B cell (primary cell): Measurements from ENCODE around the gene LHPP. TPM values are rescaled to one million over a fixed set of nuclear protein-coding genes. Genes with fewer than 3 reads are reported as not detected.
A peak's percentile ranks its signal among the peaks of the same experiment; 100 is the strongest.

Experiments
- ATAC-seq: fragments of 200-7000 bp; cut with Tn5 transposase; one replicate; pipeline ENCODE4 v1.10.0; 2021; ENCODE audit warnings: low read depth, mild to moderate bottlenecking, moderate number of reproducible peaks, moderate library complexity
- CTCF ChIA-PET: fragments of 350-600 bp; sonication (Branson Sonifier 250); formaldehyde crosslinking; loops from one replicate; lab custom pipeline; 2021; ENCODE audit warnings: antibody characterized with exemption, inconsistent platforms; lab: Charles Lee
- POLR2A ChIA-PET: fragments of 350-600 bp; sonication (Branson Sonifier 250); formaldehyde crosslinking; loops from one replicate; lab custom pipeline; 2021; ENCODE audit warnings: antibody characterized with exemption; lab: Charles Lee
- DNase-seq: peaks from one replicate; pipeline ENCODE4 v3.0.0; 2013
- H2AFZ ChIP-seq: 2 replicates; pipeline ENCODE4 v1.6.1; 2012; ENCODE audit warnings: mild to moderate bottlenecking, low read depth, low read length; ENCODE audit not compliant: insufficient read depth, poor library complexity, severe bottlenecking
- H3K27ac ChIP-seq, 2 donors: 1 replicate in 1 of 2; 2 replicates in 1 of 2; pipeline ENCODE4 v1.5.1; 2012 to 2013; ENCODE audit warnings: low read length in 2 of 2, mild to moderate bottlenecking in 2 of 2, moderate library complexity in 1 of 2
- H3K27me3 ChIP-seq, 4 experiments: fragments of 200-600 bp in 1 of 4; sonication (generic) in 1 of 4; replicated peaks in 1 of 4; 1 replicate in 2 of 4; 2 replicates in 2 of 4; pipeline versions ENCODE4 v1.6.1 to v1.7.0; 2013 to 2016; ENCODE audit warnings: low read length in 3 of 4, mild to moderate bottlenecking in 2 of 4, mixed read lengths in 1 of 4, moderate library complexity in 1 of 4; ENCODE audit not compliant: insufficient read depth in 4 of 4, control insufficient read depth in 3 of 4; ENCODE audit errors: control extremely low read depth in 1 of 4
- H3K36me3 ChIP-seq, 2 experiments: replicated peaks in 1 of 2; 1 replicate in 1 of 2; 2 replicates in 1 of 2; pipeline versions ENCODE4 v1.6.1 to v1.7.1; 2013; ENCODE audit warnings: low read length in 1 of 2; ENCODE audit not compliant: insufficient read depth in 2 of 2, control insufficient read depth in 1 of 2; ENCODE audit errors: control extremely low read depth in 1 of 2, extremely low read depth in 1 of 2
- H3K4me1 ChIP-seq, 2 donors: fragments of 200-600 bp in 1 of 2; sonication (generic) in 1 of 2; 1 replicate in 1 of 2; 2 replicates in 1 of 2; pipeline versions ENCODE4 v1.5.1 to v1.6.1; 2013 to 2017; ENCODE audit warnings: low read length in 2 of 2; ENCODE audit not compliant: control insufficient read depth in 2 of 2, insufficient read depth in 2 of 2
- H3K4me2 ChIP-seq: replicated peaks from 2 replicates; pipeline ENCODE3; 2012; ENCODE audit warnings: mild to moderate bottlenecking, low read depth, low read length; ENCODE audit not compliant: poor library complexity, severe bottlenecking
- H3K4me3 ChIP-seq, 5 experiments: fragments of 200-600 bp in 1 of 5; sonication (generic) in 1 of 5; 1 replicate in 3 of 5; 2 replicates in 2 of 5; pipeline versions ENCODE4 v1.5.1 to v1.7.0; 2011 to 2016; ENCODE audit warnings: low read length in 4 of 5, mild to moderate bottlenecking in 4 of 5, low read depth in 2 of 5, control low read depth in 1 of 5, moderate library complexity in 1 of 5; ENCODE audit not compliant: insufficient read depth in 1 of 5; ENCODE audit errors: control extremely low read depth in 1 of 5, extremely low read depth in 1 of 5
- H3K79me2 ChIP-seq: fragments of 200-600 bp; sonication (generic); one replicate; pipeline ENCODE4 v1.6.0; 2016; ENCODE audit warnings: low read length; ENCODE audit not compliant: control insufficient read depth, insufficient read depth
- H3K9ac ChIP-seq: fragments of 200-600 bp; sonication (generic); 2 replicates; pipeline ENCODE4 v1.6.1; 2017; ENCODE audit warnings: mild to moderate bottlenecking, low read length, moderate library complexity
- H3K9me3 ChIP-seq, 3 donors: one replicate each; pipeline versions ENCODE4 v1.6.1 to v1.7.1; 2013; ENCODE audit warnings: low read length in 2 of 3; ENCODE audit not compliant: control insufficient read depth in 2 of 3, insufficient read depth in 1 of 3; ENCODE audit errors: control extremely low read depth in 1 of 3
- H4K20me1 ChIP-seq: 2 replicates; pipeline ENCODE4 v1.6.0; 2012; ENCODE audit warnings: mild to moderate bottlenecking, low read length; ENCODE audit not compliant: insufficient read depth, control insufficient read depth, poor library complexity, severe bottlenecking
- H3K27ac Mint-ChIP-seq: one replicate; pipeline ENCODE4 v1.8.0; 2021; ENCODE audit warnings: mixed read lengths
- H3K27me3 Mint-ChIP-seq: one replicate; pipeline ENCODE4 v1.8.0; 2021; ENCODE audit warnings: mixed read lengths
- H3K4me1 Mint-ChIP-seq: one replicate; pipeline ENCODE4 v1.8.0; 2021; ENCODE audit warnings: mixed read lengths
- H3K4me3 Mint-ChIP-seq: one replicate; pipeline ENCODE4 v1.8.0; 2021; ENCODE audit warnings: mixed read lengths
- H3K9me3 Mint-ChIP-seq: one replicate; pipeline ENCODE4 v1.8.0; 2022; ENCODE audit warnings: mixed read lengths; ENCODE audit not compliant: insufficient read depth
- CTCF ChIP-seq: fragments of 200-600 bp; IDR thresholded peaks from one replicate; pipeline ENCODE4 v1.8.0; 2022; ENCODE audit warnings: antibody characterized with exemption, mild to moderate bottlenecking
- EZH2 ChIP-seq: IDR thresholded peaks from 2 replicates; pipeline ENCODE4 v1.6.1; 2012; ENCODE audit warnings: borderline replicate concordance, low read depth, mild to moderate bottlenecking, moderate library complexity, low read length; ENCODE audit not compliant: insufficient read depth, poor library complexity, severe bottlenecking
- WGBS: methylation state at CpG from one replicate; pipeline ENCODE4 v1.1.5; 2013; ENCODE audit warnings: missing lambda C conversion rate; ENCODE audit not compliant: insufficient coverage; 5-methylcytosine and 5-hydroxymethylcytosine counted together
- intact Hi-C: fragments of 100-400 bp; cut with micrococcal nuclease; formaldehyde crosslinking; loops from one replicate; pipeline ENCODE4 v1.10.0; 2022
- polyA plus RNA-seq: library from polyadenylated mRNA; depleted of rRNA; stranded (reverse); fragments of >200 nt; gene quantifications from 2 replicates; pipeline ENCODE4 v1.2.3, GENCODE V29; 2012
- total RNA-seq, 2 donors: library from RNA; stranded (reverse); fragments of 120-200 nt in 1 of 2; gene quantifications; 1 replicate in 1 of 2; 2 replicates in 1 of 2; pipeline versions ENCODE4 v1.2.3 to v1.2.4, GENCODE V29; 2013 to 2022

LHPP gene
- total and polyA plus RNA-seq, 2 donors (not counting 1 experiment from before 2014, with no cell fraction given) = 60.2 to 83.5 TPM

- no peaks in the 10 kb centered on the region for H3K36me3 ChIP-seq
- no peaks in the 10 kb centered on the region for H3K27me3 ChIP-seq
- H3K9me3 Mint-ChIP-seq = no peaks in the 10 kb centered on the region
- peaks cover 93 to 99% of the 10 kb centered on the region in 2 donors for H3K4me1 ChIP-seq
- H3K4me3 ChIP-seq = no peak overlapping the region
- peaks cover 0 to 5% (median 0%) of the 10 kb centered on the region in 3 donors for H3K9me3 ChIP-seq
- WGBS = 86% methylated on average over 7 of the region's 7 CpGs
- intact Hi-C loops = no loop called here
- H3K27me3 Mint-ChIP-seq = no peaks in the 10 kb centered on the region
- H3K27ac ChIP-seq = peak overlapping the region; percentile 90 to 99
- ATAC-seq (no peak), DNase-seq (peak; percentile 24)
- H4K20me1 ChIP-seq = no peaks in the 10 kb centered on the region
- H3K79me2 ChIP-seq = peaks cover 77% of the 10 kb centered on the region
- no peak overlapping the region for H2AFZ ChIP-seq
- peak overlapping the region; percentile 44 for H3K4me3 Mint-ChIP-seq
- peak overlapping the region; percentile 99 for H3K27ac Mint-ChIP-seq
- TF ChIP-seq EZH2 (no peak), CTCF (no peak)
- peaks cover 93% of the 10 kb centered on the region for H3K4me1 Mint-ChIP-seq
- H3K9ac ChIP-seq = no peak overlapping the region
- peak overlapping the region; percentile 75 for H3K4me2 ChIP-seq
- POLR2A ChIA-PET = interaction anchor here (1.1 to 8.8 kb wide), 5 partner anchors 11 to 65 kb away, joined by 3 to 163 read pairs (median 18); no protein-coding TSS in a partner anchor
- CTCF ChIA-PET = interaction anchor here (0.9 to 8.8 kb wide), 6 partner anchors 9 to 142 kb away, joined by 3 to 74 read pairs (median 8); no protein-coding TSS in a partner anchor
Measured at GRCh38 chr10:124599588-124600050, 138.0 kb downstream of the LHPP start.
